Endometrium (tissue), 2 donors: ENCODE results near the gene KIFC3.
"Not testable (repeated sequence)": the region's sequence is repeated elsewhere in the genome, so short reads cannot be mapped to it uniquely, and the experiment has no call there.

ENCODE experiments used
- FAIRE-seq: peaks from 2 replicates; lab custom pipeline; 2012; peaks lifted over from hg19 to GRCh38; lab: Jason Lieb, UNC
- donor health status: control.
- donor health status: control.

Gene KIFC3

DNA sequence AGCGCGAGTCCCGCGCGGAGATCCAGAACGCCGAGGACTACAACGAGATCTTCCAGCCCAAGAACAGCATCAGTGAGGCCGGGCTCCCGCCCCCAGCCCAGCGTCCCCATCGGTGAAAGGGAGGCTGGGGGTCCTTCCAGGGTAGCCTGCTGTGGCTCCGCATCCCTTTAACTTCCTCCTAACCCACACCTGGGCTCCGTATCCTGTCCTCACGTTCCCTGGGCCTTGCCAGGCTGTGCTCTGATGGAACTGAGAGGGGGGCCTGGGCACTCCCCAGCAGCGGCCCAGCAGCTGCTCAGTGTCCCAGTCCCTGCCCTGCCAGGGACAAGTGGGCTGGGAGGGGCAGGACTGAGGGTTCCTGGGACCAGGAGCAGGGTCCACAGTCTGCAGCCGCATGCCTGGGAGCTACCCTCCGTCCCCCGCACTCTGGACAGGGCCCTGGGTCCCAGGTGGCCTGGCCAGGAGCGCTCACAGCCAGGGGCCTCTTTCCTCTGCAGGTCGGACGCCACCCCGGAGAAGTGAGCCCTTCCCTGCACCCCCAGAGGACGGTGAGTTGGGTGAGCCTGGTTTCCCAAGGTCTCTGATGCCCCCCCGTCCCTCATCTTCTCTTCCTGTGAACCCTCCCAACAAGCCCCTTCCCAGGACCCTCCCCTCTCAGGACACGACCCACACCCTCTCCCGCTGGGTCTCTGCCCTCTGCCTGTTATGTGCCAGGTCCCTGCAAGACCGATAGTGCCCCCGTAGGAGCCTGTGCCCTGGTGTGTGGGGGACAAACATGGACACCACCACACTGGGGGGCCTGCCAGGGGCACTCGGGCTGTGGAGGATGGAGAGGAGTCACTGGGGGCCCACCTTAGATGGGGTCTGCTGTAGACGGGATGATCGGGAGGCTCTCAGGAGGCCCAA, 48.6 kb downstream of the KIFC3 start:
- no peak for FAIRE-seq

- FAIRE-seq, result no peak
Observed at GRCh38 chr16:57752581-57753447, 49.5 kb downstream of the KIFC3 start.

DNA sequence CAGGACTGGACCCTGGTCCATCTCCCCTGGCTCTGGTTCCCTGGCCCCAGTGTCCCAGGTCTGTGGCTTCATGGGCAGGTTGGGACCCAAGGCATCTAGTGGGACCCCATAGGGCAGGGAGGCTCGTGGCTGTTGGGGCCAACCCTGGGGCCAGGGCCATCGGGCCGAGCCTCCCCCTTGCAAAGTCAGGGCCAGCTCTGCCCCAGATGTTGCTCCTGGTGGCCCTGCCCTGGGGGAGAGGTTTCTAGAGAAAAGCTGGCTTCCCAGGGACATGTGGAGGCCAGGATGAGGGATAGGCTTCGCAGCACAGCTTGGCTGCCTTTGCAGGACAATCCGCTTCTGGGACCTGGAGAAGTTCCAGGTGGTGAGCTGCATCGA, 50.1 kb downstream of the KIFC3 start:
- FAIRE-seq, result no peak

DNA sequence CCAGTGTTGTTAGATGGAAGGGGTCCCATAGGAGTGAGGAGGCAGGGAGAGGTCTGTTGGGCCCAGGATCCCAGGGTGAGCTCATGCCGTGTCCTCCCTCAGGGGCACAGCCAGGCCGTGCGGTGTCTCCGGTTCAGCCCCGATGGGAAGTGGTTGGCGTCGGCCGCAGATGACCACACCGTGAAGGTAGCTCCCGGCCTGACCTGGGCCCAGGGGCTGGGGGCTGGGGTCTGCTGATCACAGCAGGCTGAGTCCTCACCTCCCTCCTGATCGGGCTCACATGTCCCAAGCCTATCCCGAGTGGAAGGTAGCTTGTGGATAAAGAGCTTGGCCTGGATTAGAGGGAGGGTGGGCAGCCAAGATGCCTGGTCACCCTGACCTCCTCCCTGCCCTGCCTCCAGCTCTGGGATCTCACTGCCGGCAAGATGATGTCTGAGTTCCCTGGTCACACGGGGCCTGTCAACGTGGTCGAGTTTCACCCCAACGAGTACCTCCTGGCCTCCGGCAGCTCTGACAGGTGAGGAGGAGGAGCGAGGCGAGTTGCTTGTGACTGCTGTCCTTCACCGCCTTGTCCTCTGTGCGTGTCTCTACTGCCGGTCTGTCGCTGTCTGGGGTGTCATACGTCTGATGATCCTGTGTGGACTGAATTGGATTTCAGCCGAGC, 50.6 kb downstream of the KIFC3 start:
- no peak for FAIRE-seq

- no peak for FAIRE-seq
Observed at GRCh38 chr16:57750796-57751538, 51.3 kb downstream of the KIFC3 start.

GRCh38 chr16:57749856-57750452, 52.3 kb downstream of the KIFC3 start:
- FAIRE-seq, result no peak

DNA sequence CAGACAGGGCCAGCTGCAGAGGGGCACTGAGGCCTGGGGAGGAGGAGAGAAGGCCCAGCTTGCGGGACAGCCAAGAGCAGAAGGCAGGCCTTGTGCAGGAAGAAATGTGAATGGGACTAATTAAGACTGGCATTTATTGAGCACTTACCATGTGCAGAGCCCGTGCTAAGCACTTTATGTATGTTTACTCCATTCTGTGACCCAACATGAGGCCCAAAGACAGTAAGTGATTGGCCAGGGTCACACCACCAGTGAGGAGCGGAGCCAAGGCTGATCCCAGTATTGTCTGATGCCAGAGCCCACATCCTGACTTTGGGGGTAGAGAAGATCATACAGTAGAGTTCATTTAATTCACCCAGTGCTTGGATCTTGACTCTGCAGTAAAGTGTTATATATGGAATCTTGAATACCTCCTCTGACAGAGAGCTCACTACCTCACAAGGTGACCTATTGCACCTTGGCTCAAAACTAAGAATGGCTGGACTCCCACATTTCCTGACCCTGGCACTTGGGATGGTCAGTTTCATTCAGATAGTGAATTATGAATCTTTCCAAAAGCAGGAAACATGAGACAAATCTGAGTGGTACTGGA, 53.1 kb downstream of the KIFC3 start:
- FAIRE-seq, result no peak

- FAIRE-seq, result no peak
Observed at GRCh38 chr16:57748596-57748995, 53.7 kb downstream of the KIFC3 start.

- FAIRE-seq, result no peak
Observed at GRCh38 chr16:57747996-57748395, 54.3 kb downstream of the KIFC3 start.

- no peak for FAIRE-seq
Observed at GRCh38 chr16:57747496-57747895, 54.8 kb downstream of the KIFC3 start.

DNA sequence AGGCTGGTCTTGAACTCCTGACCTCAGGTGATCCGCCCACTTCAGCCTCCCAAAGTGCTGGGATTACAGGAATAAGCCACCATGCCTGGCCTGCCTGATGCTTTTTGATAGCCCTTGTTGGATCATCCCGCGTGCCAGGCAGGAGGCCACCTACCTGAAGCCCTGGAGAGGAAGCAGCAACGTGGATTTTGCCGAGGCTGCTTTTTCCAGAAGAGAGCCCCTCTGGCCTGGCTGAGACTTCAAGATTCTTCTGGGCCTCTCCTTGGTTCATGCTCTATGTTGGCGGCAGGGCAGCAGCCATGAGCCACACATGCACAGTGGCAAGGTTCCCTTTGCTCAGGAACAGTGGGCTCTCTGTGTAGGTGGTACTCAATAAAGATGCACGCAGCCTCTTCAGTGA, 55.2 kb downstream of the KIFC3 start:
- no peak for FAIRE-seq

GRCh38 chr16:57746316-57746715, 56.0 kb downstream of the KIFC3 start:
- not testable (repeated sequence) for FAIRE-seq

DNA sequence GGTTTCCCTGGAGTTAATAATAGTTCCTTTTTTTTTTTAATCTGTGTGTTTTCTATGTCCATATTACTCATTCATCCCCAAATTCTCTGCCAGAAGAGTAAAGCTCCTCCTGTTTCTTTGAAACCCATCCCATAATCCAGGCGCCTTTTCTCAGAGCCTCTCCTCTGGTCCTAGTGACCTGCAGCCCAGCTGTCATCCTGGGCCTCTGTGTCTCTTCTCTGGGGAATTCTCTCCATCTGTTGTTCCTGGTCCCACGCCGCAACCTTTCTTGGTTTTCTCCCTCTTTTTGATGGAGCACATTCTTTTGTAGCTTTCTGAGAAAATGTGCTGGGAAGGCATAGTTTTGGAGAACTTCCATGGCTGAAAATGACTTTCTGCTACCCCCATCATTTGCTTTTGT, 56.5 kb downstream of the KIFC3 start:
- FAIRE-seq, result no peak

DNA sequence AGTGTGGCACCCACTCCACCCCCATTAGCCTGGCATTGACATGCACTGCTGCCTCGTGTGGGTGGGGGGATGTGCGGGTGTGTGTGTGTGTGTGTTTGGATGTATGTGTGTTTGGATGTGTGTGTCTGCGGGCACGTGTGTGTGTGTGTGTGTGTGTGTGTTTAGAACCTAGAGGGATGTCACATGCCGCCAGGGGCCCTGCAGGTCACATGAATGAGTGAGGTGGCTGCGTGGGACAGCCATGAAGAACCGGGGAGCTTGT, 57.7 kb downstream of the KIFC3 start:
- FAIRE-seq, result no peak

DNA sequence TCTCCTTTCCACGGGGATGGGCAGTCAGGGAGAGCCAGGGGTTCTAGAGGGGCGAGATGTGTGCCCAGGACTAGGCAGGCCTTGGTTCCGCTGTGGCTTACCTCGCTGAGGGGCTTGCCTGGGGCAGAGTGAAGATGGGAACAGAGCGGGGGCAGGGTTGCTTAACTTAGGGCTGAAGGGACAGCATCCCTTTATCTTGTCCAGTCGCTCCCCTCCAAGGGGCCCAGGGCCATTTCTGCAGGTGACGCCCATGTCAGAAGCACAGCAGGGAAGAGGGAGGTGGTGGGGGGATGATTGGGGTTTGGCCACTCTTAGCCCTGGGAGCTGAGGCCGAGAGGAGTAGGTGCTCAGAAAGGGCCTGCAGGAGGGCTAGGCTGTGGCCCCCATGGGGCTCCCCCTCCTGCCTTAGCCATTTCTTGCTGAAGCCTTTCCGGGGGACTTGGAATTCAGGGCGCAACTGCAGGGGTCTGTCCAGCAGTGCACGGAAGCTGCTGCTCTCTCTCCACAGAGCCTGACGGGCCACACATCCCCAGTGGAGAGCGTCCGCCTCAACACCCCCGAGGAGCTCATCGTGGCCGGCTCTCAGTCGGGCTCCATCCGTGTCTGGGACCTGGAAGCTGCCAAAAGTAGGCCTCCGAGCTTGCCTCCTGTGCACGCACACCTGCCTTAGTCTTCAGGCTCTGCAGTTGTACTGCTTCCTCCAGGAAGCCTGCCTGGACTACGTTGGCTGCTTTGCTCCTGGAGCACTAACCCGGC, 58.2 kb downstream of the KIFC3 start:
- no peak for FAIRE-seq

- FAIRE-seq, result no peak
Observed at GRCh38 chr16:57743458-57743857, 58.8 kb downstream of the KIFC3 start.

DNA sequence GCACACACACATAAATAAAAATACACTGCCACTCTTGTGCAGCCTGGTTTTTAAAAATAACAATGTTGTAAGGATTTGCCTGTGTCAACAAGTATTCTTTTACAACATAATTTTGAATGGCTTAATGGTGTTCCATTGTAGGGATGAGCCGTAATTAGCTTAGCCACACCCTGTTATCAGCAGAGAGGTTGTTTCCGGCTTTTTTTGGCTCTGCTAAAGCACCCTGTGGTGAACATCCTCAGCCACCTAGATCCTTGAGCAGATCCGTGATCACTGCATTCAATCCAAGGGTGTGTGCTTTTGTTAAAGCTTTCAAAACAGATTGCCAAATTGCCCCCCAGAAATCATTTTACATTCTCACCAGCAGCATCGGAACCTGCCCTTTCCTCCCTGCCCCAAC, 59.7 kb downstream of the KIFC3 start:
- no peak for FAIRE-seq

- FAIRE-seq, result no peak
Observed at GRCh38 chr16:57741660-57742191, 60.6 kb downstream of the KIFC3 start.

- FAIRE-seq, result no peak
Observed at GRCh38 chr16:57740423-57741071, 61.7 kb downstream of the KIFC3 start.
